SK-N-MC (cell line): ENCODE results near the gene KIF21B.

Experiments
- EZH2 ChIP-seq: fragments of 200-600 bp; sonication (generic); IDR thresholded peaks from one replicate; pipeline ENCODE4 v1.6.1; 2017; ENCODE audit warnings: antibody characterized with exemption
- POLR2AphosphoS5 ChIP-seq: IDR thresholded peaks from 2 replicates; pipeline ENCODE4 v1.6.1; 2012; ENCODE audit warnings: mild to moderate bottlenecking, low read depth, low read length, borderline replicate concordance

GRCh38 chr1:201061886-201062285, 38.4 kb upstream of the KIF21B start:
- no peak for TF ChIP-seq EZH2
- TF ChIP-seq POLR2AphosphoS5: no peak
